Muscle of arm (tissue), 12 donors: ENCODE data around the gene SNTG2. TPM values are rescaled to one million over a fixed set of nuclear protein-coding genes. Genes with fewer than 3 reads are reported as not detected.
"Not testable (repeated sequence)": the region's sequence is repeated elsewhere in the genome, so short reads cannot be mapped to it uniquely, and the experiment has no call there.

Experiments used
- DNase-seq: peaks from one replicate; pipeline ENCODE4 v3.0.0-alpha.2; 2013
- polyA plus RNA-seq, 12 donors: library from polyadenylated mRNA; unstranded; fragments of 120-200 nt; gene quantifications; one replicate each; pipeline ENCODE4 v1.2.1, GENCODE V29; 2013; ENCODE audit not compliant: insufficient read length in 12 of 12

The SNTG2 gene
- polyA plus RNA-seq, 12 donors, result 0.13 to 0.70 (median 0.31) TPM; not detected in 3

GRCh38 chr2:1413156-1413710 lies 462.6 kb downstream of the SNTG2 start, which contains the start of gene TPO:
TSS of gene TPO (plus strand) at chr2:1413463. CDS start at chr2:1414409, 946 bp downstream.
- DNase-seq, result no peak

DNA sequence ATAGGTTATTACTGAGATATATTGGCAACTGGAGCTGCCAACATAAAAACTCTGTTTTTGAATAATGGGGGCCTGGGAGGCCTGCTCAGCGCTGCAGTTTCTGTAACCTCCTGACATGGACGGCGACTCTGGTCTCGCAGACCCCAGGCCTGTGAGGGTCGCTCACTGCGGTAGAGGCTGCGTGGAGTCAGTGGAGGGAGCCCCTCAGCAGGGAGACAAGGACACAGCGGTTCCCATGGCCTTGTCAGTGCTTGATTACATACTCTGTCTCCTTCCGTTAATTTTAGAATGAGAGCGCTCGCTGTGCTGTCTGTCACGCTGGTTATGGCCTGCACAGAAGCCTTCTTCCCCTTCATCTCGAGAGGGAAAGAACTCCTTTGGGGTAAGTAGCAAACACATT lies 463.5 kb downstream of the SNTG2 start:
- DNase-seq, result no peak

DNA sequence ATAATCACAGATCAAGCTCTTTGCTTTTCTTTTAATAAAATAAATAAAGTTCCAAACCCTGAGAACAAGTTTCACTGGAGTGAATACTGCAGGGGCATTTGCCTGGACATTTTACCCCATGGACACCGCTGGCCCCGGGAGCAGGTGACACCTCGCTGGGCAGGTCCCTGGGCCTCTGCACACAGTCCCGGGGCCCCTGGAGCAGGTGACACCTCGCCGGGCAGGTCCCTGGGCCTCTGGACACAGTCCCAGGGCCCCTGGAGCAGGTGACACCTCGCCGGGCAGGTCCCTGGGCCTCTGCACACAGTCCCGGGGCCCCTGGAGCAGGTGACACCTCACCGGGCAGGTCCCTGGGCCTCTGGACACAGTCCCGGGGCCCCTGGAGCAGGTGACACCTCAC lies 464.3 kb downstream of the SNTG2 start:
- not testable (repeated sequence) for DNase-seq

DNA sequence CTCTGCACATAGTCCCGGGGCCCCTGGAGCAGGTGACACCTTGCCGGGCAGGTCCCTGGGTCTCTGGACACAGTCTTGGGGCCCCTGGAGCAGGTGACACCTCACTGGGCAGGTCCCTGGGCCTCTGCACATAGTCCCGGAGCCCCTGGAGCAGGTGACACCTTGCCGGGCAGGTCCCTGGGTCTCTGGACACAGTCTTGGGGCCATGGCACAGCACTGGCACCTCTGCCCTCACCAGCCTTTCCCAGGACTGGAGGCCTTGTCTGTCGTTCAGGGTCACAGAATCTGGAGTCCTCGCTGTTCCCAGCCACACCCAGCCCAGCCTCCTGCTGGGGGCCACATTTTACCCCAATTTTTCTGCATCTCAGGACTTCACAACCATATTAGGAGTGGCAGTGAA lies 464.9 kb downstream of the SNTG2 start:
- no peak for DNase-seq
